ENCODE results near the gene ARMC2.

- no peak for TF ChIP-seq ZFP36 (IDR thresholded peaks at IDR 0.05; ENCODE audit: borderline replicate concordance, partially characterized antibody)
- TF ChIP-seq CEBPB (IDR thresholded peaks at IDR 0.05), result no peak
- no peak for TF ChIP-seq USF2 (IDR thresholded peaks at IDR 0.05)
- TF ChIP-seq, protein P1, sequence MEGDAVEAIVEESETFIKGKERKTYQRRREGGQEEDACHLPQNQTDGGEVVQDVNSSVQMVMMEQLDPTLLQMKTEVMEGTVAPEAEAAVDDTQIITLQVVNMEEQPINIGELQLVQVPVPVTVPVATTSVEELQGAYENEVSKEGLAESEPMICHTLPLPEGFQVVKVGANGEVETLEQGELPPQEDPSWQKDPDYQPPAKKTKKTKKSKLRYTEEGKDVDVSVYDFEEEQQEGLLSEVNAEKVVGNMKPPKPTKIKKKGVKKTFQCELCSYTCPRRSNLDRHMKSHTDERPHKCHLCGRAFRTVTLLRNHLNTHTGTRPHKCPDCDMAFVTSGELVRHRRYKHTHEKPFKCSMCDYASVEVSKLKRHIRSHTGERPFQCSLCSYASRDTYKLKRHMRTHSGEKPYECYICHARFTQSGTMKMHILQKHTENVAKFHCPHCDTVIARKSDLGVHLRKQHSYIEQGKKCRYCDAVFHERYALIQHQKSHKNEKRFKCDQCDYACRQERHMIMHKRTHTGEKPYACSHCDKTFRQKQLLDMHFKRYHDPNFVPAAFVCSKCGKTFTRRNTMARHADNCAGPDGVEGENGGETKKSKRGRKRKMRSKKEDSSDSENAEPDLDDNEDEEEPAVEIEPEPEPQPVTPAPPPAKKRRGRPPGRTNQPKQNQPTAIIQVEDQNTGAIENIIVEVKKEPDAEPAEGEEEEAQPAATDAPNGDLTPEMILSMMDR (IDR thresholded peaks at IDR 0.05), result no peak
- no peak for TF ChIP-seq RAD21 (conservative IDR thresholded peaks at IDR 0.05 in 1 of 2, IDR thresholded peaks at IDR 0.05 in 1 of 2)
- no peak for TF ChIP-seq MAFK (IDR thresholded peaks at IDR 0.05; ENCODE audit: partially characterized antibody)
- TF ChIP-seq CHD2 (IDR thresholded peaks at IDR 0.05; ENCODE audit: low read length, partially characterized antibody), result no peak
- TF ChIP-seq JUN (IDR thresholded peaks at IDR 0.05), result no peak
- TF ChIP-seq RCOR1 (IDR thresholded peaks at IDR 0.05; ENCODE audit: low read depth, low read length), result no peak
- no peak for TF ChIP-seq KDM1A (IDR thresholded peaks at IDR 0.05; ENCODE audit: low read depth)
- no peak for TF ChIP-seq MAZ (IDR thresholded peaks at IDR 0.05; ENCODE audit: borderline replicate concordance, low read depth, low read length)
- no peak for TF ChIP-seq POLR2A (IDR thresholded peaks at IDR 0.05; ENCODE audit: low read length)
Measured at GRCh38 chr6:108947114-108947854, 99.1 kb downstream of the ARMC2 start.
